Liver (tissue), 3 donors: ENCODE measurements around the gene ACP7.

Source experiments
- NR2F2 ChIP-seq: IDR thresholded peaks from 2 replicates; pipeline ENCODE4 v1.6.1; 2016; ENCODE audit warnings: antibody characterized with exemption
- TAF1 ChIP-seq: conservative IDR thresholded peaks from 2 replicates; pipeline ENCODE4 v1.6.1; 2016; ENCODE audit warnings: antibody characterized with exemption, mild to moderate bottlenecking
- TF ChIP-seq, protein P1 (sequence below): fragments of 150-350 bp; IDR thresholded peaks from 2 replicates; pipeline ENCODE4 v1.5.1; 2017; ENCODE audit warnings: improper control_type of control experiment, low read depth, low read length; ENCODE audit not compliant: missing input control
- donor health status: healthy.
- donor health status: healthy.

DNA sequence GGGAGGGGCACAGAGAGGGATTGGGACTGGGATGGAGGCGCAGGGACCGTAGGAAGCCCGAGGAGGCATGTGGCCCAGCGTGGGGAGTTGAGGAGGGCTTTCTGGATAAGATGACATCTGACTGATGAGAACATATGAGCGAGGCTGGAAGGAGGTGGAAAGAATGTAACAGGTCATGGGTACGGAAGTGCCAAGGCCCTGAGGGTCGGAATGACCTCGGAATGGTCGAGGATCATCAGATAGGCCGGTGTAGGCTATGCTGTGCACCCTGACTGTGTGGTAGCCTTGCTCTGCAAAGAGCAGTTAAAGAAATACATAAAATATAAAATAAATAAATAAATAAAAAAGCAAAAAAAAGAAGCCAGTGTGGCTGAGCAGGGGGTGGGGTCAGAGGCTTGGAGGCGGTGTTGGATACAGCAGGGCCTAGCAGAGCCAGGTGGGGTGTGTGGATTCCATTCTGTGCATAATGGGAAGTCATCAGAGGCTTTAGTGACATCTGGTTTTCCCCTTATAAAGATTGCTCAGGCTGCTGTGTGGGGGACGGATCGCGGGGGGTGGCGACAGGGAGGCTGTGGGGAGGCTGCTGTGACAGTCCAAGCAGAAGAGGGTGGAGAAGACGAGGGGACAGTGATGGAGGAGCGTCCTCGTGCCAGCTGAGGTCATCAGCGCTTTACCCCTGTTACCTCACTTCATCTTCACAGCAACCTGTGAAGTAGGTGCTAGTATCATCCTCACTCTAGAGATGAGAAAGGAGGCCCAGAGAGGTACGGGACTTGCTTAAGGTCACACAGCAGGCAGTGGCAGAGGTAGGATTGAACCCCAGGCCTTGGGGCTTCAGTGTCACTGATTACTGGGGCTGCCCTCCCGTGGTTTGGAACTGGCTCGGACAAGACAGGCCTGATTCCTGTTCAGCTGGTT lies 46.4 kb downstream of the ACP7 start:
- TF ChIP-seq, protein P1, sequence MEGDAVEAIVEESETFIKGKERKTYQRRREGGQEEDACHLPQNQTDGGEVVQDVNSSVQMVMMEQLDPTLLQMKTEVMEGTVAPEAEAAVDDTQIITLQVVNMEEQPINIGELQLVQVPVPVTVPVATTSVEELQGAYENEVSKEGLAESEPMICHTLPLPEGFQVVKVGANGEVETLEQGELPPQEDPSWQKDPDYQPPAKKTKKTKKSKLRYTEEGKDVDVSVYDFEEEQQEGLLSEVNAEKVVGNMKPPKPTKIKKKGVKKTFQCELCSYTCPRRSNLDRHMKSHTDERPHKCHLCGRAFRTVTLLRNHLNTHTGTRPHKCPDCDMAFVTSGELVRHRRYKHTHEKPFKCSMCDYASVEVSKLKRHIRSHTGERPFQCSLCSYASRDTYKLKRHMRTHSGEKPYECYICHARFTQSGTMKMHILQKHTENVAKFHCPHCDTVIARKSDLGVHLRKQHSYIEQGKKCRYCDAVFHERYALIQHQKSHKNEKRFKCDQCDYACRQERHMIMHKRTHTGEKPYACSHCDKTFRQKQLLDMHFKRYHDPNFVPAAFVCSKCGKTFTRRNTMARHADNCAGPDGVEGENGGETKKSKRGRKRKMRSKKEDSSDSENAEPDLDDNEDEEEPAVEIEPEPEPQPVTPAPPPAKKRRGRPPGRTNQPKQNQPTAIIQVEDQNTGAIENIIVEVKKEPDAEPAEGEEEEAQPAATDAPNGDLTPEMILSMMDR = no peak
- TF ChIP-seq TAF1 = no peak
- no peak for TF ChIP-seq NR2F2
